Muscle of arm (tissue), 14 donors: Measurements from ENCODE around the gene ZNF682. TPM values are rescaled to one million over a fixed set of nuclear protein-coding genes. Genes with fewer than 3 reads are reported as not detected.
"Not testable (repeated sequence)": the region's sequence is repeated elsewhere in the genome, so short reads cannot be mapped to it uniquely, and the experiment has no call there.

Experiments
- DNase-seq: peaks from one replicate; pipeline ENCODE4 v3.0.0-alpha.2; 2013
- long read RNA-seq, 11 donors: transcript quantifications; one replicate each; lab custom pipeline, GENCODE V29; 2026
- polyA plus RNA-seq, 12 donors: library from polyadenylated mRNA; unstranded; fragments of 120-200 nt; gene quantifications; one replicate each; pipeline ENCODE4 v1.2.1, GENCODE V29; 2013; ENCODE audit not compliant: insufficient read length in 12 of 12

ZNF682 gene
- 10 to 100 TPM in 2 of 12 donors, 1 to 10 TPM in 8, not detected in 2; 5.3 to 12.6 (median 8.2) TPM for polyA plus RNA-seq
- long read RNA-seq, donor 1, partial matches to known transcripts, result 17 of 23 reads
- long read RNA-seq, donor 1, other reads (novel, unspliced or antisense), result 0 of 23 reads
- long read RNA-seq, donor 2, partial matches to known transcripts, result 0 of 2 reads
- long read RNA-seq, donor 2, other reads (novel, unspliced or antisense), result 0 of 2 reads
- long read RNA-seq, donor 3, partial matches to known transcripts, result 0 of 2 reads
- long read RNA-seq, donor 3, other reads (novel, unspliced or antisense), result 0 of 2 reads
- long read RNA-seq, donor 4, partial matches to known transcripts, result 0 of 1 reads
- long read RNA-seq, donor 4, other reads (novel, unspliced or antisense), result 0 of 1 reads
- long read RNA-seq, donor 5, partial matches to known transcripts, result 7 of 11 reads
- long read RNA-seq, donor 5, other reads (novel, unspliced or antisense), result 0 of 11 reads
- long read RNA-seq, donor 6, partial matches to known transcripts, result 0 of 1 reads
- long read RNA-seq, donor 6, other reads (novel, unspliced or antisense), result 0 of 1 reads
- long read RNA-seq, donor 7, partial matches to known transcripts, result 0 of 3 reads
- long read RNA-seq, donor 7, other reads (novel, unspliced or antisense), result 0 of 3 reads
- long read RNA-seq, donor 8, partial matches to known transcripts, result 0 of 7 reads
- long read RNA-seq, donor 8, other reads (novel, unspliced or antisense), result 0 of 7 reads
- long read RNA-seq, donor 9, partial matches to known transcripts, result 0 of 1 reads
- long read RNA-seq, donor 9, other reads (novel, unspliced or antisense), result 0 of 1 reads
- long read RNA-seq, donor 10, partial matches to known transcripts, result 0 of 3 reads
- long read RNA-seq, donor 10, other reads (novel, unspliced or antisense), result 0 of 3 reads
- long read RNA-seq, donor 11, partial matches to known transcripts, result 0 of 4 reads
- long read RNA-seq, donor 11, other reads (novel, unspliced or antisense), result 0 of 4 reads

DNA sequence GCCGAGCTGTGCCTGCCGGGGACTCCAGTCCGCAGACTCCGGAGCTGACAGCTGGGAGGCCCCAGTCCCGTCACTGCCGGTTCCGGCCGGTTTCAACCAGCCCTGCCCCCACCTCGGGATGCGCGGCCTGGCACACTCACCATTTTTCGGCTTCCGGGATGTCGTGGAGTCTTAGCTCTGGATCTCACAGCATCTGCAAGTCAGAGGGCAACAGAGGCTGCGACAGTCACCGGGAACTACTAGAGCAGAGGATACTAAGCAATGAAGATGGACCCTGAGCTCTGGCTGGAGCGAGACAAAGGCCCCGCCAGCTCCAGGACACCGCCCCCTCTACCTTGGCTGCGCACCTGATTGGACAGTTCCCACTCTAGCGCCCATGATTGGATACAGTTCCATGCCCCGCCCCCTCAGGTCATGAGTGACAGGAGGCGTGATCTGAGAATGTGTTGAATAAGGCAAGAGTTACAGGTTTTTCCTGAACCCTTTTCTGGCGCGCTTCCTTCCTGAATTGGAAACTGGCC, at the start of gene ZNF682:
ZNF682 (minus strand) TSS at position 303 of the 521 bp plus-strand sequence; CDS start at position 143, 160 bp downstream.
- DNase-seq, result peak; percentile 97

DNA sequence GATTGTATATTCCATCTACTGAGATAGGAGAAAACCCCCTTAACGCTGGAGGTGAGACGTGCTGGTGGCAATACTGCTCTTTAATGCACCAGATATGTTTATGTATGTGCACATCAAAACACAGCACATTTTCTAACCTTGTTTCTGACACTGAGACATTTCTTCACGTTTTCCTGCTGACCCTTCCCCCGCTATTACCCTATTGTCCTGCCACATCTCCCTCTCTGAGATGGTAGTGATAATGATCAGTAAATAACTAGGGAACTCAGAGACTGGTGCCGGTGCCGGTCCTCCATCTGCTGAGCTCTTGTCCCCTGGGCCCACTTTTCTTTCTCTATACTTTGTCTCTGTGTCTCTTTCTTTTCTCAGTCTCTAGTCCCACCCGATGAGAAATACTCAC, 43.6 kb upstream of the ZNF682 start:
- not testable (repeated sequence) for DNase-seq

DNA sequence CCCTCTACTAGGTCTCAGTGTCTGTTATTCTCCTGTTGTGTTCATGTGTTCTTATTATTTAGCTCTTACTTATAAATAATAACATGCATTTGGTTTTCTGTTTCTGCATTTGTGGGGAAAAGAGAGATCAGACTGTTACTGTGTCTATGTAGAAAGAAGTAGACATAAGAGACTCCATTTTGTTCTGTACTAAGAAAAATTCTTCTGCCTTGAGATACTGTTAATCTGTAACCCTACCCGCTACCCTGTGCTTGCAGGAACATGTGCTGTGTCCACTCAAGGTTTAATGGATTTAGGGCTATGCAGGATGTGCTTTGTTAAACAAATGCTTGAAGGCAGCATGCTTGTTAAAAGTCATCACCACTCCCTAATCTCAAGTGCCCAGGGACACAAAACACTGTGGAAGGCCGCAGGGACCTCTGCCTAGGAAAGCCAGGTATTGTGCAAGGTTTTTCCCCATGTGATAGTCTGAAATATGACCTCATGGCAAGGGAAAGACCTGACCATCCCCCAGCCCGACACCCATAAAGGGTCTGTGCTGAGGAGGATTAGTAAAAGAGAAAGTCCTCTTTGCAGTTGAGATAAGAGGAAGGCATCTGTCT, 43.0 kb upstream of the ZNF682 start:
- DNase-seq, result not testable (repeated sequence)

DNA sequence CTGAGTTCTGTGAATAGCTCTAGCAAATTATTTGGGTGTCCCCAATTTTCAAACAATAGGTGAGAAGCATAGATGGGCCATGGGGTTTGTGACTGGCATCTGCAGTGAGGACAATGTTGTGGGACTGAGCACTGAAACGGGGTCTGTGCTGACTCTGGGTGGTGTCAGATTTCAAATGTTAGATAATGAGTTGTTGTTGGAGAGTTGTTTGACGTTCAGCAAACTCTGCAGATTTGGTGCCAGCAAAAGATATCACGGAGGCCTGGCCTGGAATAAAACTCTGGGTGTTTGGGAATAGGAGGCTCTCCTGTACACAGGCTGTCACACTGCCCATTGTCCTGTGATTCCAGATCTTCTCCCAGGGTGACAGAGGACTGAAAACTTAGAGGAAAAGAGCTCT, 41.4 kb upstream of the ZNF682 start:
- DNase-seq, result no peak

DNA sequence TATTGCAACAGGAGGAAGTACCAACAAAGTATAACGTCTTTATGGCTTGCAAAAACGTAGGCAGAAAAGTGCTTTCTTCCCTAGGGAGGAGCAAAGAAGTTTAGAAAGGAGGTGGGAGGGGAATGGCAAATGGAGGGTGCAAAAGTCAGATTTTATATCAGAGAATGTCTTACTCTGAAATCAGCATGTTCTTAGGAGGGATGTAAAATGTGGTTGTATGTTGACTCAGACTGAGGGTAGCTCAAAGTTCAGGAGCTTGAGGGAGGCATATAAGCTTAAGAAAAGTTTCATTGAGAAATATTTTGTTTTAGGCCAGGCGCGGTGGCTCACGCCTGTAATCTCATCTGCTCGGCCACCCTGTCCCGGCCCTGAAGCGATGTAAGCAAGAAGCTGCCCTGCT, 40.2 kb upstream of the ZNF682 start:
- DNase-seq, result no peak

DNA sequence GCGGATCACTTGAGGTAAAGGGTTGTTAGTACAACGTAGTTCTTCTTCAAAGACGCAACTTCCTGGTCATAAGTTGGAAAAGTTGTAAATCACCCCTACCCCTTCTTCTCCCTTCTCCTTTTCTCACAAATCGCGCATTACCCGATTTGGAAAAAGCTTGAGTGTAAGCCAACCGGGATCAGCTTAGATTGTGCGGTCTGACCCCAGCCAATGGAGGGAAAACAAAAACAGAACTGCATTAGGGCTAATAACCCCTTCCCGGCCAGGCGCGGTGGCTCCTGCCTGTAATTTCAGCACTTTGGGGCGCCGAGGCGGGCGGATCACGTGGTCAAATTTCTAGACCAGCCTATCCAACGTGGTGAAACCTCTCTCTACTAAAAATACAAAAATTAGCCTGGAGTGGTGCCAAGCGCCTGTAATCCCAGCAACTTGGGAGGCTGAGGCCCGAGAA, 39.3 kb upstream of the ZNF682 start:
- peak; percentile 29 for DNase-seq

DNA sequence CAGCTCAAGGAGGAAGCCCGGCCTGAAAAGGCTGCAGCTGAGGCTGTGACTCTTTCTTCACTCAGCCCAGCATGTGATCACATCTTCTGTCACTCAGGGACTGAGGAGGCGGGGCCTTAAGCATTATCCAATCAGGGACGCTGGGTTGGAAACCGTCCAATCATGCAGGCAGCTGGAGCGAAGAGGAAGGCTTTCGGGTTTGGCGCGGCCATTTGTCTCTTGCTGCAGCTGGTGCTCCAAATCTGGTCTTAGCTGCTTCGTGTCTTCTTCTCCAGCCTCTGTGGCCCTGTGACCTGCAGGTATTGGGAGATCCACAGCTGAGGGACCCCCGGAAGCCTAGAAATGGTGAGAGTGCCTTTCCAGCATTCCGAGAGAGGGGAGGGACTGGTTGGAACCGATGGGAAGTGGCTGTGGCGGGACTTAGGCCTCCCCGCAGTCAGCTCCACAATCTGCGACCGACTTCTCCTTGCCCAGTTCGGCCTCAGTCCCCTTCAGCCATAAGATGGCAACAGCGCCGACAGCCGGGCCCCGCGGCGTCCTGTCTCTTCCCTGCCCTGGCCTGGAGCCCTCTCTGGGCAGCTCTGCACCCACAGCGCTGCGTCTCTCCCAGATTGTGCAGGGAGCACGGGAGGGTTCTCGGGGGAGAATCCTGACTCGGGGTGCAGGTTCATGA, 38.6 kb upstream of the ZNF682 start, which contains the start of gene ZNF90:
ZNF90 (plus strand) TSS at position 210 of the 673 bp plus-strand sequence; CDS start at position 343, 133 bp downstream.
- peak; percentile 99 for DNase-seq

DNA sequence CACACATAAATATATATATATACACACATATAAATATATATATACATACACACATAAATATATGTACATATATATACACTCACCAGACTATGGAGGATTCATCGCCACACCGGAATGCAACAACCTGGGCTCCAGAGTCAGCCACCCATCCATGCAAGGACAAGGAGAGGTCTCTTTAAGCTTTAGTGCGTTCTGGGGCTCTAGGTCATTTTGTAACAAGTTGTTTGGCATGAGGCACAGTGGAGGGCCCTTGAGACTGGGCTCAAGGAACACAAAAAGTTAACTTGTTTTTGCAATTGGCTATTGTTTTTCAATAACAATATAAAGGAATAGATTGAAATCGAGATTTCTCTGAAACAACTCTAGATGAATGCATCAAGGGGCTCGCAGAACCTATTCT, 33.6 kb upstream of the ZNF682 start:
- DNase-seq, result no peak

DNA sequence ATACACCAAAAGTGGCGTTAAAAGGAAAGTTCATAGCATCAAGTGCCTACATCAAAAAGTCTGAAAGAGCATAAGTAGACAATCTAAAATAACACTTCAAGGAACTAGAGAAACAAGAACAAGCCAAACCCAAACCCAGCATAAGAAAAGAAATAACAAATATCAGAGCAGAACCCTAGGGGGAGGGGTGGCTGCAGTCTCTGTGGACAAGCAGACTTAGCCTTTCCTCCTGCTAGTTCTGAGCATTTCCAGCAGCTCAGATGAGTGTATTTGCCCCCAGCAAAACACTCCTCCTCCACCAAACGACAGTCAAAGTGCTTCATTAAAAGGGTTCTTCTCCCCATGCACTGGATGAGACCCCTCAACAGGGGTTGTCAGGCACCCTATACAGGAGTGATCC, 31.4 kb upstream of the ZNF682 start:
- no peak for DNase-seq

DNA sequence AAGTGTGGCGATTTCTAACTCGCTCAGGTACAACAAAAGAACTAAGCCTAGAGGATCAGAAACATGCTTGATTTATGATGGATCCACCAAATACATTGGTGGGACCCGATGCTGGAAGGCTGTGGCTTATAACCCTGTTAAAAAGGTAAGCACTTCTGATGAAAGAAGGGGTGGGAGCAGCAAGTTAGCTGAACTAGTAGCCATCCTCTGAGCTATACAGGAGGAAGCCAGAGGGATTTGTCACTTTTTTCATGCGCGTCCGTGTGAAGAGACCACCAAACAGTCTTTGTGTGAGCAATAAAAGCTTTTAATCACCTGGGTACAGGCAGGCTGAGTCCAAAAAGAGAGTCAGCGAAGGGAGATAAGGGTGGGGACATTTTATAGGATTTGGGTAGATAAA, 29.3 kb upstream of the ZNF682 start:
- not testable (repeated sequence) for DNase-seq

DNA sequence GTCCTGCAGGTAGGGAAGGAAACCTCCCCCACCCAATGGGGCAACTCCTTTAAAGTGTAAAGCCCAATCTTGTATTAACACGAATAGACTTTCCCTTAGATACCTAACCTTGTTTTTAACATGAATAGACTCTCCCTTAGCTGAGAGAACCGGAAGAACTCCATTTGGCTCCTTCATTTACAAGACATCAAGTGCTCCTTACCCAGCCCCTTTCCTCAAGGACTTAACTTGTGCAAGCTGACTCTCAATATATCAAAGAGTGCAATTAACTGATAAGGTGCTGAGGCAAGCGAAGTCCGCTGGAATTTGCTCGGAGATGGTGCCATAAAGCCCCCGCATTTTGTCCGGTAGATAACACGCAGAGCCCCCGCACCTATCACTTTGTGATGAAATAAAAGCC, 28.6 kb upstream of the ZNF682 start:
- no peak for DNase-seq

DNA sequence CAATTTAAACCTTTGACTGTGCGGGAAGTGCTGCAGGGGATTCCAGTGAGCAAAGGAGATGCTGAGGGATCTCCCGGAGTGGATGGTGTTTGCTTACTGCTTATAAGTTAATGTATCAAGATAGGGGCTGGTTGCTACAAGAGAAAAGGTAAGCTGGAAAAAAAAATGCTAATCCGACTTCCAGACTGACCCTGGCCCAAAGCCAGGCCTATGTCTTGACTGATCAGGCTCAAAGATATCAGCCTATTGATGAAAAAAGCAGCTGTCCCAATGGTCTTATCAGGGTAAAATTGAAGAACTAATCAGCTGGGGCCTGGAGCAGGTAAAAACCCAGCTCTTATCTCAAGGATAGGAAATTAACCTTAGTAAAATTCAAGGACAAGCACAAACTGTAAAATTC, 27.6 kb upstream of the ZNF682 start:
- no peak for DNase-seq

DNA sequence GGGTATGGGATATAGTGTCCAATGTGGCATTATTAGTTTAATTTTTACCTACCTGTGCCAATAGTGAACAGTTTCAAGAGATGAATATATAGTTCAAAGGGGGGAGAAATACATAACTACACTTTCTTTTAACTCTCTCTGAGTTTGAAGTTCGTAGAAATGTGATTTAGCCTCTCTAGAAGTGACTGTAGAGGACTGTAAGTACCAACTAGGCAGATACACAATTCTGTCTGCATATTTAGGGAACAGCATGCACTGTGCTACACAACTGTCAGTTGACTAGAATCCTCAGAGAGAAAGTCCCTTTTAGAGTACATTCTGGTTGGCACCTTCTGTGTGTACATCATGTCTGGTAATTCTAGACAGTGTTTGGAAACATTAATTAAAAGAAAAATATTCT, 21.0 kb upstream of the ZNF682 start:
- DNase-seq, result no peak

DNA sequence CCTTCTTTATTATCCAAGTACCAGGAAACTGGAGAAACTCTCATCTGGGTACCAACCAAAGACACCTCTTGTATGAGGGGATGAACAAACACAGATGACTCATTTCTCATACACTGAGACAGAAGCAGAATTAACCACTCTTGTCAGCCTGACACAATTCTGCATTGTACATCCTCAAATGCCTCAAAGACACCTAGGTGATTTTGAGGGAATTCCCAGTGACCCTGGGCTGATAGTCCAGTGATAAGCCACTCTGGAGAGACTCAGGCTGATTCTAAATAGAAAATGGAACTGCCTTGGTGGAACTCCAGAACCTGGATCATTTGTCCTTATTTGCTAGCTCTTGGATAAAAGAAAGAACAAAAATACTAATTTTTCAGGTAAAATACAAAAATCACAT, 19.4 kb upstream of the ZNF682 start:
- not testable (repeated sequence) for DNase-seq

DNA sequence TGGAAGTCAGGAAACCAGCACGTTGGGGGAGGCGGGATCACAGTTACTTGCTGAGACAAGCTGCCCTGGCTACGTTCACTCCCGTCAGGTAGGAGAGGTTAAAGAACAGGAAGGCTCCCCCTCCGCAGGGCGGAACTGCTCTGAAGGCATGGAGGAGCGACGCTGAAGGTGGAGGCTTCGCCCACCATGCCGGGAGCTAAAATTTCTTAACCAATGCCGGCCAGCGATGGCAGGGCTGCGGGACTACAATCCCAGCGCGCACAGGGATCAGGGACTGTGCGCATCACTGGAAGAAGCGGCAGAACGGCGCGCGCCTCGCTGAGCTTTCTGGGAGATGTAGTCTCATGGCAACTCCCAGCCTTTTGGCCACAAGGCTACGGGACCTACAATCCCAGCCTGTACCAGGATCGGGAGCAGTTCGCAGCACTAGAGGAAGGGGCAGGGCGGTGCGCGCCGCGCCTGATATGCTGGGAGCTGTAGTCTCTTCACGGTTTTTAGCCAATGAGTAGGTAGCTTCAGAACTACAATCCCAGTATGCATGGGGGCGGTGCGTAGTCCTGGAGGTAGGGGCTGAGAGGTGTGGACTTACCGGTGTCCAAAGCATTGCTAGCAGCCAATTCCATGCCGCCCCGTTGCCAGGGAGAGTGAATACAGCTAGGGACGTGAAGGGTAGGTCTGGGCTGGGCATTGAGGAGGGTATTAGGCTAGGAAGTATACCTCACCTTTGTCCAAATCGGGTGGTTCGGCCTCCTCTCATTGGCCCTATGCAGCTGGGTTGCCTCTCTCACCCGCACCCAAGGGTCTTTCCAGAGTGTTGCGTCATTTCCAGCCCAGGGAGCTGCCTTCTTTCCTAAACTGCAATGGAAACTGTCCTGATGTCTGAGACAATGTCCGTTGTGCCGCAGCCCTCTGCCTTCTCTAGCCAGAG, 12.8 kb upstream of the ZNF682 start:
- peak; percentile 96 for DNase-seq

DNA sequence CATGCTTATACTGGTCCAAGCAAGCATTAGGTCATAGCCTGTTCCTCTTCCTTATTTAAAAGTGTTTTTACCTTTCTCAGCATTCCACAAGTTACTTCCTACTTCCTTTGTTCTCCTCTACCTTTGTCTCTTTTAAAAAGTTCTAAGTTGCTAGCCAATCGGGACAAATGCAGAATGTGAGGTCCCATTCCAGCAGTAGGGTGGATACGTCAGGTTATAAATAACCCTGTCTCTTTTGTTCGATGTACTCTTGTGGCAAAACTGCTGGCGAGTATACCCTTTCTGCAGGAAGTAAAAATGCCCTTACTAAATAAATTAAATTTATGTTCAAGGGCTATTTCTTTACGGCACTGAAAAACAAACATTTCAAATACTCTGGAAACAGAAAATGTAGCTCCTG, 6.4 kb upstream of the ZNF682 start:
- not testable (repeated sequence) for DNase-seq

DNA sequence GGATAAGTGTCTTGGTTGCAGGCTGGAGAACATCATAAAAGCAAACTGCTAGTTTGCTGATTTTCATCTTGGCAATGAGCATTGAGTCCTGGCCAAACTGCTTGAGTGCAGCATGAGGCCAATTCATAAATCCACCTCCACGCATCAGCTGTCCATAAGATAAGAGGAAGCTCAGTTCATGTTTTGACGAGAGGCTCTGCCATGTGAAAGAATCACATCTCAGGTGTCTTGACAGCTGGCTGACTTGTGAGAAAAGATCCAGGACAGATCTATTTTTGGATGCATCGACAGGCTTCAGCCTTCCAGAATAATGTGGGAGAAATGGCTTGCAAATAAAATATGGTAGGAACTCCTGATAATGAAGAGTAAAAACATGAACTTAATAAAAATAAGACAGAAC, 5.4 kb upstream of the ZNF682 start:
- DNase-seq, result no peak

DNA sequence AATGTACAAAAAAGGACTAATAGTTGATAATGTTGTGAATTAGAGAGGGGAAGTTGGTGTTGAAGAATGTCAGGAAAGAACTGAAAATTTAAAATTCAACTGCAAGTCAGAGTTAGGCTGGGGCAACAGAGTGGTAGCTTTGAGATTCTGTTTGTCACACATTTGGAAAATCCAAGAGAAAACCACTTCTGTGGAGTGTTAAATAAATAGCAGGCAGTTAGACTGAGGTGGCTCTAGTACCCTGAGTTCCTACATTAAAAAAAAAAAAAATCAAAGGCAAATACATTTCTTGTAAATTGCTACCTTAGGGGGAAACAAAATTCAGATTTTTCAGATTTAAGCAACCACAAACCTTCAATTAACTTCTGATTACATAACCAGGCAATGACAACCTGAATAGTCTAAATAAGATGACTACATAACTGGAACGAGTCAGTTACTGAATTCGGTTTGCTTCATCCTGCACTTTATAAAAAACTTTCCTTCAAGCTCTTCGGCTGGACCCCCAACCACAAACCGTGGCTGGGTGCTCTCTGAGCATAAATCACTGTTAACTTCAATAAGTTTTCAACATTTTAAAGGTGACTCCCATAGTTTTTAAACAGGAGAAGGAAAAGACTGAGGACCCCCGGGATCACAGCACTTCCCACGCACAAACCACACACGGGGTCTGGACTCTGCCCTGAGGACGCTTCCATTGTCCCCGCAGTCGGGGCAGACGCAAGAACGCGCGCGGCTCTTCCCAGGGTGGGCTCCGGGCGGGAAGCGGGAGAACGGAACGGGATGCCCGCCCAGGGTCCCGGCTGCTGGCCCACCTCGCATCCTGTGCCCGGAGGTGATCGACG, 725 bp downstream of the ZNF682 start:
- peak; percentile 15 for DNase-seq

DNA sequence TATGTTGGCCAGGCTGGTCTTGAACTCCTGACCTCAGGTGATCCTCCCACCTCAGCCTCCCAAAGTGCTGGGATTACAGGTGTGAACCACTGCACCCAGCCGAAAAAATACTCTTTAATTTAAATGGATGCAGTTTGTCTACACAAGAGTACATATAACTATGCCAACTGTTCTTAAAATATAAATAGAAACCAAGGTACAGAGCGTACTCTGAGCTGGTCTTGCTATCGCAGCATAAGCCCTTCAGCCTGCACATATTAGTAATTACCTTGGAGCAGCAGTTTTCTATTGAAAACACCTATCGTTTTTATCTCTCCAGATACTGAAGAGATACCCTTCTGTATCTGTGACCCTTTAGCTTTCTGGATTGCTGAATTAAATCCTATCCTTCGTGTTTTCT, 3.4 kb downstream of the ZNF682 start:
- no peak for DNase-seq
